SU-DHL-6 (cell line): ENCODE measurements around the gene USP13.

ENCODE experiments used
- H2AFZ ChIP-seq: fragments of 200-600 bp; sonication (generic); 2 replicates; pipeline ENCODE4 v1.6.1; 2014; ENCODE audit warnings: low read depth, mild to moderate bottlenecking, moderate library complexity, mixed read lengths, antibody characterized with exemption, low read length; ENCODE audit not compliant: severe bottlenecking
- H3F3A ChIP-seq: fragments of 200-600 bp; shearing (Covaris generic); 2 replicates; pipeline ENCODE4 v1.6.0; 2016; ENCODE audit warnings: antibody characterized with exemption, mild to moderate bottlenecking; ENCODE audit not compliant: insufficient read depth
- H3K27ac ChIP-seq: fragments of 200-600 bp; sonication (generic); 2 replicates; pipeline ENCODE4 v1.5.1; 2016; ENCODE audit warnings: low read depth, mild to moderate bottlenecking, low read length, moderate library complexity, mixed read lengths
- H3K27me3 ChIP-seq: fragments of 200-600 bp; sonication (generic), shearing (Covaris generic); 2 replicates; pipeline ENCODE4 v1.6.0; 2014; ENCODE audit warnings: mild to moderate bottlenecking, low read length
- H3K36me3 ChIP-seq: fragments of 200-600 bp; sonication (generic); 2 replicates; pipeline ENCODE4 v1.6.1; 2014; ENCODE audit warnings: mild to moderate bottlenecking, low read length, mixed read lengths
- H3K4me2 ChIP-seq: fragments of 300-600, 200-600 bp; shearing (Covaris generic), sonication (generic); 2 replicates; pipeline ENCODE4 v1.6.0; 2014; ENCODE audit warnings: low read length, low read depth, mild to moderate bottlenecking; ENCODE audit not compliant: poor library complexity, severe bottlenecking
- H3K4me3 ChIP-seq: fragments of 200-600 bp; sonication (generic); 2 replicates; pipeline ENCODE4 v1.5.1; 2014; ENCODE audit warnings: antibody characterized with exemption, low read length, mild to moderate bottlenecking, mixed read lengths; ENCODE audit not compliant: insufficient read depth, poor library complexity, severe bottlenecking
- H3K79me2 ChIP-seq: fragments of 200-600 bp; sonication (generic); 2 replicates; pipeline ENCODE4 v1.6.1; 2014; ENCODE audit warnings: mild to moderate bottlenecking, low read length, moderate library complexity; ENCODE audit not compliant: insufficient read depth
- H3K9ac ChIP-seq: fragments of 200-600 bp; sonication (generic); 2 replicates; pipeline ENCODE4 v1.7.0; 2014; ENCODE audit warnings: mild to moderate bottlenecking, low read length
- H3K9me2 ChIP-seq: fragments of 200-600 bp; sonication (generic); replicated peaks from 2 replicates; pipeline ENCODE4 v1.6.1; 2014; ENCODE audit warnings: low read length; ENCODE audit not compliant: insufficient read depth
- H3K9me3 ChIP-seq: fragments of 200-600 bp; sonication (generic); 2 replicates; pipeline ENCODE4 v1.6.1; 2014; ENCODE audit warnings: low read length, mixed read lengths; ENCODE audit not compliant: insufficient read depth
- H4K20me1 ChIP-seq: fragments of 200-600 bp; sonication (generic); 2 replicates; pipeline ENCODE4 v1.6.1; 2014; ENCODE audit warnings: low read depth, mild to moderate bottlenecking, antibody characterized with exemption, low read length, moderate library complexity, mixed read lengths
- CTCF ChIP-seq: fragments of 200-600 bp; sonication (generic); IDR thresholded peaks from one replicate; pipeline ENCODE4 v1.5.1; 2017; ENCODE audit warnings: antibody characterized with exemption, mild to moderate bottlenecking, low read length, moderate library complexity; ENCODE audit not compliant: insufficient read depth, poor library complexity, severe bottlenecking
- EZH2phosphoT487 ChIP-seq: fragments of 200-600 bp; sonication (generic), shearing (Covaris generic); conservative IDR thresholded peaks from 2 replicates; pipeline ENCODE4 v1.6.1; 2018; ENCODE audit warnings: mild to moderate bottlenecking, antibody characterized with exemption, low read length, moderate library complexity, mixed read lengths

USP13 gene

GRCh38 chr3:179651687-179652446 lies 973 bp upstream of the USP13 start:
- Histone ChIP-seq H3K9ac (peak overlapping the region; percentile 88), H3K4me3 (peak overlapping the region; percentile 64), H3K4me2 (peak overlapping the region; percentile 63), H3K27me3 (no peaks in the 10 kb centered on the region), H3K27ac (peak overlapping the region; percentile 81), H3K36me3 (no peaks in the 10 kb centered on the region), H4K20me1 (peaks cover 9% of the 10 kb centered on the region; the same call in 1 of the 2 replicates), H3K79me2 (peaks cover 32% of the 10 kb centered on the region), H3K9me3 (no peaks in the 10 kb centered on the region), H3F3A (peaks cover 26% of the 10 kb centered on the region), H2AFZ (peak overlapping the region; percentile 92), H3K9me2 (no peaks in the 10 kb centered on the region)
- TF ChIP-seq EZH2phosphoT487: no peak
- no peak for TF ChIP-seq CTCF

- Histone ChIP-seq H3K79me2 (peaks cover 44% of the 10 kb centered on the region), H3K4me2 (peak overlapping the region; percentile 63), H4K20me1 (peaks cover 9% of the 10 kb centered on the region; the same call in 1 of the 2 replicates), H3F3A (peaks cover 22% of the 10 kb centered on the region), H2AFZ (peak overlapping the region; percentile 93), H3K9ac (peak overlapping the region; percentile 88), H3K36me3 (no peaks in the 10 kb centered on the region), H3K4me3 (peak overlapping the region; percentile 93), H3K27me3 (no peaks in the 10 kb centered on the region), H3K27ac (peak overlapping the region; percentile 81), H3K9me2 (no peaks in the 10 kb centered on the region), H3K9me3 (no peaks in the 10 kb centered on the region)
- TF ChIP-seq CTCF (no peak), EZH2phosphoT487 (no peak)
Observed at GRCh38 chr3:179653096-179653797, 407 bp downstream of the USP13 start.

- H3K27ac ChIP-seq: no peak overlapping the region
- H3K79me2 ChIP-seq: peaks cover 64% of the 10 kb centered on the region
- no peak overlapping the region for H2AFZ ChIP-seq
- TF ChIP-seq CTCF: no peak
- no peak for TF ChIP-seq EZH2phosphoT487
- peaks cover 9% of the 10 kb centered on the region; the same call in 1 of the 2 replicates for H4K20me1 ChIP-seq
- H3K9ac ChIP-seq: no peak overlapping the region
- H3K9me2 ChIP-seq: no peaks in the 10 kb centered on the region
- no peaks in the 10 kb centered on the region for H3K36me3 ChIP-seq
- no peak overlapping the region for H3K4me3 ChIP-seq
- H3K27me3 ChIP-seq: no peaks in the 10 kb centered on the region
- peak overlapping the region; percentile 63 for H3K4me2 ChIP-seq
- H3F3A ChIP-seq: peaks cover 22% of the 10 kb centered on the region
- no peaks in the 10 kb centered on the region for H3K9me3 ChIP-seq
Observed at GRCh38 chr3:179655236-179655635, 2.4 kb downstream of the USP13 start.
